Measurements from ENCODE around the gene ZBTB8B.

The ZBTB8B gene

GRCh38 chr1:32494711-32495337 is 30.0 kb downstream of the ZBTB8B start:
- no peak overlapping the region for H3K4me3 ChIP-seq (ENCODE audit: low read length)
- no peaks in the 10 kb centered on the region for H3K9me2 ChIP-seq (replicated peaks; ENCODE audit: insufficient read depth, low read length)
- no peaks in the 10 kb centered on the region for H3K9me3 ChIP-seq (replicated peaks; ENCODE audit: insufficient read depth, low read length)
- no peaks in the 10 kb centered on the region for H3F3A ChIP-seq (ENCODE audit: insufficient read depth, low read length)
- DNase-seq: no peak
- no peak overlapping the region for H3K27ac ChIP-seq (ENCODE audit: low read length)
- H3K9ac ChIP-seq (ENCODE audit: low read length): no peak overlapping the region
- no peak overlapping the region for H2AFZ ChIP-seq (ENCODE audit: low read length)
- no peak overlapping the region for H3K4me2 ChIP-seq (ENCODE audit: low read depth, low read length)
- H3K36me3 ChIP-seq (replicated peaks; ENCODE audit: insufficient read depth, low read length): no peaks in the 10 kb centered on the region
- H3K27me3 ChIP-seq (replicated peaks; ENCODE audit: insufficient read depth, low read length): no peaks in the 10 kb centered on the region
- no peak for TF ChIP-seq EZH2phosphoT487 (IDR thresholded peaks at IDR 0.05; ENCODE audit: low read length)
- no peaks in the 10 kb centered on the region for H4K20me1 ChIP-seq (ENCODE audit: insufficient read depth, low read length)
- no peaks in the 10 kb centered on the region for H3K4me1 ChIP-seq (ENCODE audit: low read length)
- H3K79me2 ChIP-seq (ENCODE audit: low read length): no peaks in the 10 kb centered on the region

DNA sequence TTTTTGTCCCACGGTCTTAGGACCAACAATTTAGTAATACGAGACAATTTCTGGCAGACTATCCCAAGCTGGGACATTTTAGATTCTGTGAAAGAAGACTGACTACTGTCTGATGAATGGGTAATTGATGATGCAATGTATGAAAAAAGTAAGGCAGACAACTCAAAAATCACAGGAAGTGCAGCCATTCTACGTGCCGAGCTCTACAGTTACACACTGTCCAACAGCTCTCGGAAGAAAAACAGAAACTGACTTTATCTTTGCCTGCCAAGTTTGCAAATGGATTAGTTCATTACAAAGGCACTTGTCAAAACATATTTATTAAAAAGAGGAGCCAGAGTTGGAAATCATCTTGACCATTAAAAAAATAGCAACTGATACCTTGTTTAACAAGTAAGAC is 31.3 kb downstream of the ZBTB8B start:
- Histone ChIP-seq H3K9me2 (replicated peaks; ENCODE audit: insufficient read depth, low read length) (no peaks in the 10 kb centered on the region), H3K9me3 (replicated peaks; ENCODE audit: insufficient read depth, low read length) (no peaks in the 10 kb centered on the region), H3K4me2 (ENCODE audit: low read depth, low read length) (no peak overlapping the region), H3K36me3 (replicated peaks; ENCODE audit: insufficient read depth, low read length) (no peaks in the 10 kb centered on the region), H4K20me1 (ENCODE audit: insufficient read depth, low read length) (no peaks in the 10 kb centered on the region), H2AFZ (ENCODE audit: low read length) (no peak overlapping the region), H3K9ac (ENCODE audit: low read length) (no peak overlapping the region), H3F3A (ENCODE audit: insufficient read depth, low read length) (no peaks in the 10 kb centered on the region), H3K79me2 (ENCODE audit: low read length) (no peaks in the 10 kb centered on the region), H3K27me3 (replicated peaks; ENCODE audit: insufficient read depth, low read length) (no peaks in the 10 kb centered on the region), H3K4me1 (ENCODE audit: low read length) (peaks cover 3% of the 10 kb centered on the region; the same call in 1 of the 2 replicates), H3K27ac (ENCODE audit: low read length) (no peak overlapping the region), H3K4me3 (ENCODE audit: low read length) (no peak overlapping the region)
- no peak for DNase-seq
- TF ChIP-seq EZH2 (optimal IDR thresholded peaks at IDR 0.05; ENCODE audit: low read depth, low read length) (no peak), EZH2phosphoT487 (IDR thresholded peaks at IDR 0.05; ENCODE audit: low read length) (no peak)
- TF ChIP-seq, protein P1, sequence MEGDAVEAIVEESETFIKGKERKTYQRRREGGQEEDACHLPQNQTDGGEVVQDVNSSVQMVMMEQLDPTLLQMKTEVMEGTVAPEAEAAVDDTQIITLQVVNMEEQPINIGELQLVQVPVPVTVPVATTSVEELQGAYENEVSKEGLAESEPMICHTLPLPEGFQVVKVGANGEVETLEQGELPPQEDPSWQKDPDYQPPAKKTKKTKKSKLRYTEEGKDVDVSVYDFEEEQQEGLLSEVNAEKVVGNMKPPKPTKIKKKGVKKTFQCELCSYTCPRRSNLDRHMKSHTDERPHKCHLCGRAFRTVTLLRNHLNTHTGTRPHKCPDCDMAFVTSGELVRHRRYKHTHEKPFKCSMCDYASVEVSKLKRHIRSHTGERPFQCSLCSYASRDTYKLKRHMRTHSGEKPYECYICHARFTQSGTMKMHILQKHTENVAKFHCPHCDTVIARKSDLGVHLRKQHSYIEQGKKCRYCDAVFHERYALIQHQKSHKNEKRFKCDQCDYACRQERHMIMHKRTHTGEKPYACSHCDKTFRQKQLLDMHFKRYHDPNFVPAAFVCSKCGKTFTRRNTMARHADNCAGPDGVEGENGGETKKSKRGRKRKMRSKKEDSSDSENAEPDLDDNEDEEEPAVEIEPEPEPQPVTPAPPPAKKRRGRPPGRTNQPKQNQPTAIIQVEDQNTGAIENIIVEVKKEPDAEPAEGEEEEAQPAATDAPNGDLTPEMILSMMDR (IDR thresholded peaks at IDR 0.05; ENCODE audit: low read length): no peak

- no peak overlapping the region for H3K27ac ChIP-seq (ENCODE audit: low read length)
- H3K9me2 ChIP-seq (replicated peaks; ENCODE audit: insufficient read depth, low read length): no peaks in the 10 kb centered on the region
- H3K4me3 ChIP-seq (ENCODE audit: low read length): no peak overlapping the region
- no peaks in the 10 kb centered on the region for H3K36me3 ChIP-seq (replicated peaks; ENCODE audit: insufficient read depth, low read length)
- DNase-seq: no peak
- H3K9me3 ChIP-seq (replicated peaks; ENCODE audit: insufficient read depth, low read length): no peaks in the 10 kb centered on the region
- no peaks in the 10 kb centered on the region for H3K79me2 ChIP-seq (ENCODE audit: low read length)
- no peaks in the 10 kb centered on the region for H4K20me1 ChIP-seq (ENCODE audit: insufficient read depth, low read length)
- no peaks in the 10 kb centered on the region for H3K27me3 ChIP-seq (replicated peaks; ENCODE audit: insufficient read depth, low read length)
- H2AFZ ChIP-seq (ENCODE audit: low read length): no peak overlapping the region
- H3F3A ChIP-seq (ENCODE audit: insufficient read depth, low read length): no peaks in the 10 kb centered on the region
- H3K4me1 ChIP-seq (ENCODE audit: low read length): peaks cover 3% of the 10 kb centered on the region; the same call in 1 of the 2 replicates
- no peak overlapping the region for H3K9ac ChIP-seq (ENCODE audit: low read length)
- TF ChIP-seq EZH2 (optimal IDR thresholded peaks at IDR 0.05; ENCODE audit: low read depth, low read length) (no peak), EZH2phosphoT487 (IDR thresholded peaks at IDR 0.05; ENCODE audit: low read length) (no peak)
- TF ChIP-seq, protein P1 (IDR thresholded peaks at IDR 0.05; ENCODE audit: low read length): no peak
- no peak overlapping the region for H3K4me2 ChIP-seq (ENCODE audit: low read depth, low read length)
Observed at GRCh38 chr1:32498751-32499150, 33.9 kb downstream of the ZBTB8B start.
